NCI-H2029 treated with DMSO at 0.1 percent for 48 hours (cell line): Measurements from ENCODE around the gene IFT27.

Experiments used
- DNase-seq: peaks from one replicate; lab custom pipeline; 2025; lab: John Stamatoyannopoulos, UW

The IFT27 gene

GRCh38 chr22:36775964-36776669, at the start of gene IFT27:
TSS of gene IFT27 (minus strand) at chr22:36776119. CDS start at chr22:36775707, 412 bp downstream.
- peak; percentile 98 for DNase-seq

- no peak for DNase-seq
Observed at GRCh38 chr22:36824655-36825054, 48.7 kb upstream of the IFT27 start.

- DNase-seq: no peak
Observed at GRCh38 chr22:36823186-36823839, 47.4 kb upstream of the IFT27 start.

- DNase-seq: no peak
Observed at GRCh38 chr22:36822581-36822980, 46.7 kb upstream of the IFT27 start.

- DNase-seq: no peak
Observed at GRCh38 chr22:36819112-36819511, 43.2 kb upstream of the IFT27 start.

GRCh38 chr22:36818010-36818642, 42.2 kb upstream of the IFT27 start:
- no peak for DNase-seq

- no peak for DNase-seq
Observed at GRCh38 chr22:36817525-36817848, 41.6 kb upstream of the IFT27 start.

GRCh38 chr22:36816636-36817524, 41.0 kb upstream of the IFT27 start, which contains the start of gene PVALB:
TSS of gene PVALB (minus strand) at chr22:36817035. CDS start at chr22:36817005, 30 bp downstream.
- DNase-seq: no peak

- no peak for DNase-seq
Observed at GRCh38 chr22:36816339-36816635, 40.4 kb upstream of the IFT27 start.

GRCh38 chr22:36815558-36816338, 39.8 kb upstream of the IFT27 start:
- no peak for DNase-seq

- DNase-seq: no peak
Observed at GRCh38 chr22:36814801-36815200, 38.9 kb upstream of the IFT27 start.

- DNase-seq: peak; percentile 7
Observed at GRCh38 chr22:36811094-36811800, 35.3 kb upstream of the IFT27 start.

- no peak for DNase-seq
Observed at GRCh38 chr22:36809351-36809750, 33.4 kb upstream of the IFT27 start.

- peak; percentile 11 for DNase-seq
Observed at GRCh38 chr22:36808721-36809344, 32.9 kb upstream of the IFT27 start.

- no peak for DNase-seq
Observed at GRCh38 chr22:36807627-36808026, 31.7 kb upstream of the IFT27 start.

GRCh38 chr22:36806835-36807234, 30.9 kb upstream of the IFT27 start:
- no peak for DNase-seq

- DNase-seq: no peak
Observed at GRCh38 chr22:36803358-36803757, 27.4 kb upstream of the IFT27 start.

GRCh38 chr22:36798674-36799066, 22.8 kb upstream of the IFT27 start:
- DNase-seq: no peak

- no peak for DNase-seq
Observed at GRCh38 chr22:36797911-36798673, 22.2 kb upstream of the IFT27 start.

- no peak for DNase-seq
Observed at GRCh38 chr22:36797374-36797773, 21.5 kb upstream of the IFT27 start.
